HFF-Myc (cell line): ENCODE measurements around the gene HUS1.
"Not testable (repeated sequence)": the region's sequence is repeated elsewhere in the genome, so short reads cannot be mapped to it uniquely, and the experiment has no call there.

ENCODE experiments used
- DNase-seq: peaks from one replicate; pipeline ENCODE4 v3.0.0-alpha.2; 2011; ENCODE audit warnings: low read depth; ENCODE audit errors: extremely low read depth
- H3K4me3 ChIP-seq: replicated peaks from 2 replicates; pipeline ENCODE4 v1.5.1; 2011; ENCODE audit warnings: low read depth, mild to moderate bottlenecking, control low read depth, low read length
- TF ChIP-seq, protein P1 (sequence below): IDR thresholded peaks from 2 replicates; pipeline ENCODE4 v1.5.1; 2012; ENCODE audit warnings: mild to moderate bottlenecking, low read depth, low read length, control low read depth; ENCODE audit errors: missing control alignments

The HUS1 gene

DNA sequence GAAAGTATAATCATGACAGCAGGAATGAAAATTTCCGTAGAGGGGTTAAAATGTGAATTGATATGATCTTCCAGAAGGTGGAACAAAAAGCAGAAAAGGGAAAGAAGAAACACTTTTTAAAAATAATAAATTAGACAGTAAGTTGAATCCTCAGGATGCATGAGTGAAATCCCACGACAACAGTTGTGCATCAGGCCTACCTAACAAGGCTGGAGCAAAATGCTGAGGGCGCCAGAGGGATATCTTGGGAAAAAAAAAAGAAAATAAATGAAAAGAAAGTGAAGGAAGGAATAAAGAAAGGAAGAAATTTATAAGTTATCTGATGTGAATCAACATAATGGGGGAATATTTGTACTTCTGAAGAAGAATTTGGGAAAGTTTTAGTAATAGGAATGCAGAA, 13.0 kb upstream of the HUS1 start:
- no peak overlapping the region for H3K4me3 ChIP-seq
- TF ChIP-seq, protein P1, sequence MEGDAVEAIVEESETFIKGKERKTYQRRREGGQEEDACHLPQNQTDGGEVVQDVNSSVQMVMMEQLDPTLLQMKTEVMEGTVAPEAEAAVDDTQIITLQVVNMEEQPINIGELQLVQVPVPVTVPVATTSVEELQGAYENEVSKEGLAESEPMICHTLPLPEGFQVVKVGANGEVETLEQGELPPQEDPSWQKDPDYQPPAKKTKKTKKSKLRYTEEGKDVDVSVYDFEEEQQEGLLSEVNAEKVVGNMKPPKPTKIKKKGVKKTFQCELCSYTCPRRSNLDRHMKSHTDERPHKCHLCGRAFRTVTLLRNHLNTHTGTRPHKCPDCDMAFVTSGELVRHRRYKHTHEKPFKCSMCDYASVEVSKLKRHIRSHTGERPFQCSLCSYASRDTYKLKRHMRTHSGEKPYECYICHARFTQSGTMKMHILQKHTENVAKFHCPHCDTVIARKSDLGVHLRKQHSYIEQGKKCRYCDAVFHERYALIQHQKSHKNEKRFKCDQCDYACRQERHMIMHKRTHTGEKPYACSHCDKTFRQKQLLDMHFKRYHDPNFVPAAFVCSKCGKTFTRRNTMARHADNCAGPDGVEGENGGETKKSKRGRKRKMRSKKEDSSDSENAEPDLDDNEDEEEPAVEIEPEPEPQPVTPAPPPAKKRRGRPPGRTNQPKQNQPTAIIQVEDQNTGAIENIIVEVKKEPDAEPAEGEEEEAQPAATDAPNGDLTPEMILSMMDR = no peak
- DNase-seq = no peak

- peak overlapping the region; percentile 28 for H3K4me3 ChIP-seq
- TF ChIP-seq, protein P1 = peak; percentile 73
- DNase-seq = peak; percentile 22
Observed at GRCh38 chr7:47991741-47992311, 12.4 kb upstream of the HUS1 start.

- no peak for DNase-seq
- H3K4me3 ChIP-seq = peak overlapping the region; percentile 28
- TF ChIP-seq, protein P1 = no peak
Observed at GRCh38 chr7:47991270-47991669, 11.9 kb upstream of the HUS1 start.

DNA sequence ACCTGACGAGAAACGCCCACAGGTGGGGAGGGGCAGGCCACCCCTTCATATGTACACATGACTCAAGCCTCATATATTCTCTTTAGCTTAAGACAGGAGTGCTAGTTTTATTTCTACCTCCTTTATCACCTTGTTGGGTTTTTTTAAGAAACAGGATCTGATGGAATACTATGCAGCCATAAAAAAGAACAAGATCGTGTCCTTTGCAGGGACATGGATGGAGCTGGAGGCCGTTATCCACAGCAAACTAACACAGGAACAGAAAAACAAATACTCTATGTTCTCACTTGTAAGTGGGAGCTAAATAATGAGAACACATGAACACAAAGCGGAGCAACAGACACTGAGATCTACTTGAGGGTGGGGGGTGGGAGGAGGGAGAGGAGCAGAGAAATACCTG, 11.2 kb upstream of the HUS1 start:
- no peak overlapping the region for H3K4me3 ChIP-seq
- no peak for DNase-seq
- TF ChIP-seq, protein P1 = no peak

DNA sequence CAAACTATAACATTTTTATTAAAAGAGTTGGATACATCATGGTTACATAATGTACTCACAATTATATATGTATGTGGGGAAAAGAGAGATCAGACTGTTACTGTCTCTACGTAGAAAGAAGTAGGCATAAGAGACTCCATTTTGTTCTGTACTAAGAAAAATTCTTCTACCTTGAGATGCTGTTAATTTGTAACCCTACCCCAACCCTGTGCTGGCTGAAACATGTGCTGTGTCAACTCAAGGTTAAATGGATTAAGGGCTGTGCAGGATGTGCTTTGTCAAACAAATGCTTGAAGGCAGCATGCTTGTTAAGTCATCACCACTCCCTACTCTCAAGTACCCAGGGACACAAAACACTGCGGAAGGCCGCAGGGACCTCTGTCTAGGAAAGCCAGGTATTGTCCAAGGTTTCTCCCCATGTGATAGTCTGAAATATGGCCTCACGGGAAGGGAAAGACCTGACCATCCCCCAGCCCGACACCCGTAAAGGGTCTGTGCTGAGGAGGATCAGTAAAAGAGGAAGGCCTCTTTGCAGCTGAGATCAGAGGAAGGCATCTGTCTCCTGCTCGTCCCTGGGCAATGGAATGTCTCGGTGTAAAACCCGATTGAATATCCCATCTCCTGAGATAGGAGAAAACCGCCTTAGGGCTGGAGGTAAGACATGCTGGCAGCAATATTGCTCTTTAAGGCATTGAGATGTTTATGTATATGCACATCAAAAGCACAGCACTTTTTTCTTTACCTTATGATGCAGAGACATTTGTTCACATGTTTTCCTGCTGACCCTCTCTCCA, 10.4 kb upstream of the HUS1 start:
- DNase-seq, H3K4me3 ChIP-seq: not testable (repeated sequence)

DNA sequence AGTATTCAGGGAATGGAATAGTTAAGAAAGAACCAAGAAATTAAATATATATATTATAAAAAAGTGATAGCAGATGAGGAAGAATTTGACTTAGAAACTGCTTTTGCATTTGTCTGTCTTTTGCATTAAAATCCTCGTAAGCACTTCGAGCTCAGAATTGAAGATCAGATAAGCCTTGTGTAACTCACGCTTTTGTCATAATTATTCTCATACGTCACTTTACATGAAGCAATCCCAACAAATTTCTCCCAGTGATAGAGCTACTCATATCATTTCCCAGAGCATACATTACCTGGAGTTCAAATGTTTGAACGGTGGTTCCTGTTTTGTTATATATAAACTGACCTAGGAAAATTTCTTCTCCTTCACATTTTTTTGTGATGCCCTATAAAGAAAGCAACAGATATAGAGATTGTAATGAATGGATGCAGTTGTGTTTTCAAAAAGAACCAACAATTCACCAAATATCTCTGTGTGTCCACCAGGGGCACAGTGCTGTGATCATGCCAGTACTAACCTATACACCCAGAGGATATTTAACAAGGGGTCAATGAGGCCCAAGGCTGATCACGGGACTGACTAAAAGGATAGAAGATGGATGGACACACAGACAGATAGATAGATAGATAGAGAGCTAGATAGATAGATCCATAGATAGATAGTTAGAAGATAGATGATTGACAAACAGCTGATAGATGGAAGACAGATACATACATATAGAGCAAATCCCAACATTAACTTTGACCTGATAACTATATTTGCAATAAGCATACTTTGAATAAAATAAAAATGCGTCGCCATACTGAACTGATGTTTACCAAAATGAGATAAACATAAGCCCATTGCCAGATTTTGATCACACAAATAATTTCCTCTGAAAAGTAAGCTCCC, 9.3 kb upstream of the HUS1 start:
- TF ChIP-seq, protein P1 = peak; percentile 30
- DNase-seq = no peak
- H3K4me3 ChIP-seq = no peak overlapping the region

- TF ChIP-seq, protein P1 = no peak
- DNase-seq = no peak
- no peak overlapping the region for H3K4me3 ChIP-seq
Observed at GRCh38 chr7:47982610-47983009, 3.2 kb upstream of the HUS1 start.

GRCh38 chr7:47980648-47981047, 1.2 kb upstream of the HUS1 start:
- not testable (repeated sequence) for DNase-seq, H3K4me3 ChIP-seq
